ENCODE measurements around the gene SELENOK.

Gene SELENOK

GRCh38 chr3:53891497-53892285, at the start of gene SELENOK:
SELENOK (minus strand) TSS chr3:53891859.
- DNase-seq (ENCODE audit: low read depth), result peak; percentile 99
- TF ChIP-seq CTCF (conservative IDR thresholded peaks at IDR 0.05; ENCODE audit: control insufficient read depth, insufficient read depth, low read depth, low read length), result no peak
- peak within 1 kb of the TSS; percentile 95 for H3K4me3 ChIP-seq (ENCODE audit: control insufficient read depth, low read depth, low read length)

GRCh38 chr3:53941184-53941583, 49.5 kb upstream of the SELENOK start:
- no peak overlapping the region for H3K4me3 ChIP-seq (ENCODE audit: control insufficient read depth, low read depth, low read length)
- DNase-seq (ENCODE audit: low read depth), result peak; percentile 66
- no peak for TF ChIP-seq CTCF (conservative IDR thresholded peaks at IDR 0.05; ENCODE audit: control insufficient read depth, insufficient read depth, low read depth, low read length)

GRCh38 chr3:53940623-53941022, 49.0 kb upstream of the SELENOK start:
- TF ChIP-seq CTCF (conservative IDR thresholded peaks at IDR 0.05; ENCODE audit: control insufficient read depth, insufficient read depth, low read depth, low read length), result no peak
- no peak overlapping the region for H3K4me3 ChIP-seq (ENCODE audit: control insufficient read depth, low read depth, low read length)
- DNase-seq (ENCODE audit: low read depth), result no peak

- TF ChIP-seq CTCF (conservative IDR thresholded peaks at IDR 0.05; ENCODE audit: control insufficient read depth, insufficient read depth, low read depth, low read length), result no peak
- DNase-seq (ENCODE audit: low read depth), result no peak
- H3K4me3 ChIP-seq (ENCODE audit: control insufficient read depth, low read depth, low read length), result no peak overlapping the region
Observed at GRCh38 chr3:53939813-53940212, 48.2 kb upstream of the SELENOK start.

- no peak for TF ChIP-seq CTCF (conservative IDR thresholded peaks at IDR 0.05; ENCODE audit: control insufficient read depth, insufficient read depth, low read depth, low read length)
- H3K4me3 ChIP-seq (ENCODE audit: control insufficient read depth, low read depth, low read length), result no peak overlapping the region
- DNase-seq (ENCODE audit: low read depth), result no peak
Observed at GRCh38 chr3:53939086-53939582, 47.5 kb upstream of the SELENOK start.

- no peak overlapping the region for H3K4me3 ChIP-seq (ENCODE audit: control insufficient read depth, low read depth, low read length)
- peak; percentile 54 for DNase-seq (ENCODE audit: low read depth)
- peak; percentile 82 for TF ChIP-seq CTCF (conservative IDR thresholded peaks at IDR 0.05; ENCODE audit: control insufficient read depth, insufficient read depth, low read depth, low read length)
Observed at GRCh38 chr3:53938645-53939044, 47.0 kb upstream of the SELENOK start.

Data from fibroblast of mammary gland (primary cell).